Spleen (tissue), 7 donors: Measurements from ENCODE around the gene MYORG.

ENCODE experiments used
- CTCF ChIP-seq, 11 experiments: fragments of 200-600 bp in 7 of 11; fragments of 450-650 bp in 4 of 11; sonication (generic) in 4 of 11; IDR thresholded peaks in 8 of 11; conservative IDR thresholded peaks in 3 of 11; 1 replicate in 7 of 11; 2 replicates in 4 of 11; pipeline versions ENCODE4 v1.4.0 to v1.8.0; 2016 to 2021; ENCODE audit warnings: antibody characterized with exemption in 11 of 11, inconsistent platforms in 4 of 11, mild to moderate bottlenecking in 1 of 11
- POLR2A ChIP-seq, 3 donors: fragments of 450-650 bp; IDR thresholded peaks; one replicate each; pipeline ENCODE4 v1.5.1; 2017; ENCODE audit warnings: antibody characterized with exemption in 3 of 3, mild to moderate bottlenecking in 1 of 3
- donor health status: DM: no; HTN: no; CAD: no; lungs with moderate emphysema.
- donor health status: DM: no; HTN: no; CAD: no.
- donor health status: DM: no; HTN: no; CAD: no.

- no peak for TF ChIP-seq CTCF (IDR thresholded peaks at IDR 0.05 in 8 of 11, conservative IDR thresholded peaks at IDR 0.05 in 3 of 11)
- no peak for TF ChIP-seq POLR2A (IDR thresholded peaks at IDR 0.05)
Measured at GRCh38 chr9:34321451-34321850, 55.2 kb downstream of the MYORG start.
